ENCODE results near the gene TMEM89.

- no peak for TF ChIP-seq POLR2A (IDR thresholded peaks at IDR 0.05)
- TF ChIP-seq CTCF (IDR thresholded peaks at IDR 0.05), result no peak
These were observed 9.3 kb downstream of the TMEM89 start for GRCh38 chr3:48612309-48612708.

Data from thyroid gland (tissue), 4 donors.